Karpas-422 (cell line): ENCODE results near the gene PNPLA7. TPM values are rescaled to one million over a fixed set of nuclear protein-coding genes. Genes with fewer than 3 reads are reported as not detected.
"Not testable (repeated sequence)": the region's sequence is repeated elsewhere in the genome, so short reads cannot be mapped to it uniquely, and the experiment has no call there.

Experiments
- DNase-seq: peaks from one replicate; pipeline ENCODE4 v3.0.0-alpha.2; 2015
- H2AFZ ChIP-seq: fragments of 200-600 bp; sonication (generic); 2 replicates; pipeline ENCODE4 v1.6.1; 2014; ENCODE audit warnings: antibody characterized with exemption, low read length, mixed read lengths
- H3K27ac ChIP-seq: fragments of 200-600 bp; sonication (generic); 2 replicates; pipeline ENCODE4 v1.5.1; 2014; ENCODE audit warnings: mild to moderate bottlenecking, low read length, moderate library complexity
- H3K27me3 ChIP-seq: fragments of 200-600 bp; sonication (generic); 2 replicates; pipeline ENCODE4 v1.6.1; 2014; ENCODE audit warnings: low read length, mixed read lengths
- H3K36me3 ChIP-seq: fragments of 200-600 bp; sonication (generic); 2 replicates; pipeline ENCODE4 v1.6.1; 2014; ENCODE audit warnings: low read length, mixed read lengths; ENCODE audit not compliant: insufficient read depth
- H3K4me1 ChIP-seq: fragments of 200-600 bp; sonication (generic); 2 replicates; pipeline ENCODE4 v1.6.1; 2014; ENCODE audit warnings: mild to moderate bottlenecking, low read length, mixed read lengths
- H3K4me2 ChIP-seq: fragments of 200-600 bp; sonication (generic); 2 replicates; pipeline ENCODE4 v1.6.1; 2014; ENCODE audit warnings: low read length, low read depth, mild to moderate bottlenecking; ENCODE audit not compliant: poor library complexity, severe bottlenecking
- H3K4me3 ChIP-seq: fragments of 200-600 bp; sonication (generic); 2 replicates; pipeline ENCODE4 v1.5.1; 2014; ENCODE audit warnings: mild to moderate bottlenecking, antibody characterized with exemption, low read length, mixed read lengths
- H3K79me2 ChIP-seq: fragments of 200-600 bp; sonication (generic); 2 replicates; pipeline ENCODE4 v1.6.1; 2014; ENCODE audit warnings: mild to moderate bottlenecking, low read length, mixed read lengths
- H3K9ac ChIP-seq: fragments of 200-600 bp; sonication (generic); 2 replicates; pipeline ENCODE4 v1.6.0; 2014; ENCODE audit warnings: low read length
- H3K9me2 ChIP-seq: fragments of 200-600 bp; sonication (generic), shearing (Covaris generic); replicated peaks from 2 replicates; pipeline ENCODE4 v1.6.0; 2014; ENCODE audit warnings: mild to moderate bottlenecking, low read length, moderate library complexity; ENCODE audit not compliant: insufficient read depth
- H3K9me3 ChIP-seq: fragments of 300-700, 200-600 bp; sonication (generic); 2 replicates; pipeline ENCODE4 v1.6.1; 2014; ENCODE audit warnings: low read length, mixed read lengths
- H4K20me1 ChIP-seq: fragments of 200-600 bp; sonication (generic); 2 replicates; pipeline ENCODE4 v1.6.1; 2014; ENCODE audit warnings: mild to moderate bottlenecking, antibody characterized with exemption, low read length, low read depth; ENCODE audit not compliant: insufficient read depth
- total RNA-seq: library from RNA; depleted of rRNA; stranded (reverse); fragments of >200 nt; shearing (Covaris generic); gene quantifications from 2 replicates; pipeline ENCODE4 v1.2.3, GENCODE V29; 2014; ENCODE audit warnings: low replicate concordance; rRNA removed

PNPLA7 gene
- 1.8 and 3.3 TPM in 2 replicates for total RNA-seq

DNA sequence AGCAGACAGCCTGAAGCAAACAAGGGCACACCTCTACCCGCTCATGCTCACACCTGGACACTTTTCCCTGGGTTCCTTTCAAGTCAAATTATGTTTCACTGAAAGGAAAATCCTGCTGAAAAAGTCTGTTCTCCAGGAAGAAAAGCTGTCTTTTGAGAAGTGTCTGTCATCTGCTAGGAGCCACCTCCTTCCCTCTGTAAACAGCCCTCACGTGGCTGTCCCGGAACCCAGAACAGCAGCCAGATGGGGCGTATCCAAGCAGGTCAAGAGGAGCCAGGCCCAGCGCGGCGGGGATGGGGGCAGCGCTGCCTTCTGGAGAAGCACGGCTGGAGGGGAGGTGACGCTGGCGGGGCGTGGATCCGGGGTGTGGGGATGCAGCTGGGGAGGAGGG is at the start of gene PNPLA7:
Gene PNPLA7 (minus strand): TSS at position 172 of the 391 bp plus-strand sequence. CDS start 205 bp downstream, outside the sequence.
- Histone ChIP-seq H3K27ac (no peak within 1 kb of the TSS), H3K36me3 (no peaks in the 10 kb centered on the region), H4K20me1 (no peaks in the 10 kb centered on the region), H3K9me3 (no peaks in the 10 kb centered on the region), H2AFZ (0 out of 2 replicates have a peak within 1 kb of the TSS, but pooled peaks have one; percentile 56), H3K79me2 (peaks cover 10% of the 10 kb centered on the region), H3K9ac (peak within 1 kb of the TSS; percentile 79), H3K27me3 (no peaks in the 10 kb centered on the region), H3K4me3 (peak within 1 kb of the TSS; percentile 73), H3K4me1 (peaks cover 11% of the 10 kb centered on the region), H3K4me2 (peak within 1 kb of the TSS; percentile 92), H3K9me2 (no peaks in the 10 kb centered on the region)
- DNase-seq = no peak

DNA sequence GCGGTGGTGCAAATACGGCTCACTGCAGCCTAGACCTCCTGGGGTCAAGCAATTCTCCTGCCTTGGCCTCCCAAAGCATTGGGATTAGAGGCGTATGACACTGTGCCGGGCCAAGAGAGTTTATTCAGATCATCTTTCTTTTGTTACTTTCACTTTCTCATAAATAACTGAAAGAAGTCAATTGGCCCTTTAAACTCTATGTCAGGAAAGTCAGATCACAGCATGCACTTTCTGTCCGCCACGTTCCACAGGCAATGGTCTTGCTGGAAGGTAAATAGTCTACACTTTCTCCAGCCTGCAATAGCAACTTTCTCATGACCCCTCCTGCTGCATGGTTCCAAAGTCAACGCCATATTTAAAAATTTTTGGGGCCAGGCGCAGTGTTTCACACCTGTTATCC is 48.7 kb upstream of the PNPLA7 start:
- no peak overlapping the region for H3K27ac ChIP-seq
- no peak overlapping the region for H3K4me3 ChIP-seq
- H3K9me2 ChIP-seq = no peaks in the 10 kb centered on the region
- H3K27me3 ChIP-seq = no peaks in the 10 kb centered on the region
- no peak overlapping the region for H2AFZ ChIP-seq
- no peaks in the 10 kb centered on the region for H3K79me2 ChIP-seq
- H3K4me2 ChIP-seq = no peak overlapping the region
- H4K20me1 ChIP-seq = no peaks in the 10 kb centered on the region
- DNase-seq = no peak
- no peaks in the 10 kb centered on the region for H3K36me3 ChIP-seq
- no peaks in the 10 kb centered on the region for H3K9me3 ChIP-seq
- no peak overlapping the region for H3K9ac ChIP-seq
- H3K4me1 ChIP-seq = peaks cover 10% of the 10 kb centered on the region

DNA sequence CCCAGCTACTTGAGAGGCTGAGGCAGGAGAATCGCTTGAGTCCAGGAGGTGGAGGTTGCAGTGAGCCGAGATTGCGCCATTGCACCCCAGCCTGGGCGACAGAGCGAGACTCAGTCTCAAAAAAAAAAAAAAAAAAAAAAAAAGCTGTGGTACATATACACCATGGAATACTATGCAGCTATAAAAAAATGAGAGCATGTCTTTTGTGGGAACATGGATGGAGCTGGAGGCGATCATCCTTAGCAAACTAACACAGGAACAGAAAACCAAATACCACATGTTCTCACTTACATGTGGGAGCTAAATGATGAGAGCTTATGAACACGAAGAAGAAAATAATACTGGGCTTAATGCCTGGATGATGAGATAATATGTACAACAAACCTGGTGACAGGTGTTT is 46.4 kb upstream of the PNPLA7 start:
- H3K4me1 ChIP-seq, H2AFZ ChIP-seq, H4K20me1 ChIP-seq, H3K4me2 ChIP-seq, H3K9me3 ChIP-seq, H3K9ac ChIP-seq, DNase-seq, H3K9me2 ChIP-seq, H3K79me2 ChIP-seq, H3K36me3 ChIP-seq, H3K27me3 ChIP-seq, H3K4me3 ChIP-seq, H3K27ac ChIP-seq: not testable (repeated sequence)

DNA sequence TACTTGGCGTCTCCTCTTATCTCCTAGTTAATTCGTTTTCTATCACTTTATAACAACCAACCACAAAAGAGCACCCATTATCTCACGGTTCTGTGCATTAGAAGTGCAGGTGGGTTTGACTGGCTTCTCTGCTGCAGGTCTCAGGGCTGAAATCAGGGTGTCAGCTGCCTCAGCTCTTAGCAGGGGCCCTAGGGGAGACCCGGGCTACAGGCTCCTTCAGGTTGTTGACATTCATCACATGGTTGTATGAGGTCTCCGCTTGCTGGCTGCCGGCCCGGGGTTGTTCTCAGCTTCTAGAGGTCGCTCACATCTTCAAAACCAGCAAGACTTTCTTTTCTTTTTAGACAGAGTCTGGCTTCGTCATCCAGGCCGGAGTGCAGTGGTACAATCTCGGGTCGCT is 43.0 kb upstream of the PNPLA7 start:
- H3K9me2 ChIP-seq = no peaks in the 10 kb centered on the region

DNA sequence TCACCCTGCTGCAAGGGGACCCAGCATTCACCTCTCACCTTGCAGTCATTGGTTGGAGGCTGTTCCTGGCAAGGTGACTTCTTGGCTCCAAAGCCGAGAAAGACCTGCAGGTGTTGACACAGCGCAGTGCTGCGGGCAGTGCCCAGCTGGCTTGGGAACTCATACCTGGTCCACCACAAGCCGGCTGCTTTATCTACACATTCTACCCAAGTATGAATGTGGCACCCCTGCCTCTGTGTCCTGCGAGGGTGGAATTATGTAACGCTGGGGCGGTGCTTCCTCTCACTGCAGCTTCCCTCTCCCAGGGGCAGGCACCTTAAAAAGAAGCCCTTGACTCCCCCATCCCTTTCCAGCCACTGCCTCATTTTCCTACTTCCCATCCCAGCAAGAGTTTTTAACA is 42.6 kb upstream of the PNPLA7 start:
- Histone ChIP-seq H2AFZ (no peak overlapping the region), H3K4me2 (no peak overlapping the region), H4K20me1 (peaks cover 12% of the 10 kb centered on the region), H3K27me3 (no peaks in the 10 kb centered on the region), H3K79me2 (peaks cover 21% of the 10 kb centered on the region), H3K27ac (no peak overlapping the region), H3K9me3 (no peaks in the 10 kb centered on the region), H3K4me1 (peaks cover 16% of the 10 kb centered on the region), H3K36me3 (peaks cover 12% of the 10 kb centered on the region; the same call in 1 of the 2 replicates), H3K9ac (no peak overlapping the region), H3K9me2 (no peaks in the 10 kb centered on the region), H3K4me3 (no peak overlapping the region)
- DNase-seq = no peak

More for the DNA sequence above, 43.0 kb upstream of the PNPLA7 start:
- Histone ChIP-seq H3K36me3 (peaks cover 8% of the 10 kb centered on the region; the same call in 1 of the 2 replicates), H4K20me1 (peaks cover 12% of the 10 kb centered on the region), H3K79me2 (peaks cover 17% of the 10 kb centered on the region), H3K9me3 (no peaks in the 10 kb centered on the region), H3K4me1 (peaks cover 16% of the 10 kb centered on the region), H3K4me3 (no peak overlapping the region), H3K27me3 (no peaks in the 10 kb centered on the region), H2AFZ (no peak overlapping the region), H3K27ac (no peak overlapping the region), H3K9ac (no peak overlapping the region), H3K4me2 (no peak overlapping the region)
- no peak for DNase-seq

DNA sequence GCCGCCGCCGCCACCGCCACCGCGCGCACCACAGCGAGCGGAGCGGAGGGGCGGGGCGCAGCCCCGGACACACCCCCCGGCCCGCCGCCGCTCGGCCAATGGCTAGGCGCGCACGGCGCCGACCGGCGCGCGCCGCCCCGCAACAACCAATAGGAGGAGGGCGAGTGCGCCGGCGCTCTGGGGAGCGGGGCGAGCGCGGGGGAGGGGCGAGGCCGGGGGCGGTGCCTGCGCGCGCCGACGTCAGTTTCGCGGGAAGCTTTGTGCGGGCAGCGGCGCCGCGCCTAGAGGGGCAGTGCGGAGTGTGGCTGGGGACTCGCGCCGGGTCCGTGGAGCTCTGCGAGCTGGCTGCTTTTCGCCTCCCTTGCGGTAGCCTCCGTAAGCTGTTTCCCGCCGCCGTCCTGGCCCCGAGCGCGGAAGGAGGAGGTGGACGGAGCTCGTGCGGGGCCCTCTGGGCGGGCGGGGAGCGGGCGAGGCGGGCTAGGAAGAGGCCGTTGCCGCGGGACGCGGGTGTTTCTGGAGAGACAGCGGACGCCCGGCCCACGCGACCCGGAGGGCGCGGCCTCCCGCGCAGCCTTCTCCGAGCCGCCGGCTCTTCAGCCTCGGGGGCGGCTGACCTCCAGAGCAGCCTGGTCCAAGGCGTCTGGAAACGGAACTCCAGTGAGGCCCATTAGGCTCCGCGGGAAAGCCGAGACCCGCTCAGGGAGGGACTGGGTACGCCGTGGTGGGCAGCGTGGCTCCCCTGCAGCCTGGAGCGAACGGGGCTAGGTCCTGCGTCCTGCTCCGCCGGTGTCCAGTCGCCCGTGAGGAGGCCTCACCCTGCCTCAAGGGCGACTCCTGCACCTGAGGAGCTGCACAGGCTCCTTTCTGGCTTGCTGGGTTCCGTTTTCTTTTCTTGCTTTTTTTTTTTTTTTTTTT is 40.5 kb upstream of the PNPLA7 start, which contains the start of gene ZMYND19:
Gene ZMYND19 (minus strand): TSS at position 44 of the 915 bp plus-strand sequence. CDS start 249 bp downstream, outside the sequence.
- H3K27me3 ChIP-seq = no peaks in the 10 kb centered on the region
- no peaks in the 10 kb centered on the region for H3K9me2 ChIP-seq
- peak within 1 kb of the TSS; percentile 49; the same call in 1 of the 2 replicates for H3K27ac ChIP-seq
- peak; percentile 96 for DNase-seq
- no peaks in the 10 kb centered on the region for H3K9me3 ChIP-seq
- H3K4me1 ChIP-seq = peaks cover 16% of the 10 kb centered on the region
- H3K36me3 ChIP-seq = peaks cover 18% of the 10 kb centered on the region; the same call in 1 of the 2 replicates
- peak within 1 kb of the TSS; percentile 95 for H3K4me2 ChIP-seq
- peak within 1 kb of the TSS; percentile 86; the same call in 1 of the 2 replicates for H2AFZ ChIP-seq
- H4K20me1 ChIP-seq = peaks cover 12% of the 10 kb centered on the region
- H3K4me3 ChIP-seq = peak within 1 kb of the TSS; percentile 97
- H3K9ac ChIP-seq = peak within 1 kb of the TSS; percentile 98
- H3K79me2 ChIP-seq = peaks cover 32% of the 10 kb centered on the region

DNA sequence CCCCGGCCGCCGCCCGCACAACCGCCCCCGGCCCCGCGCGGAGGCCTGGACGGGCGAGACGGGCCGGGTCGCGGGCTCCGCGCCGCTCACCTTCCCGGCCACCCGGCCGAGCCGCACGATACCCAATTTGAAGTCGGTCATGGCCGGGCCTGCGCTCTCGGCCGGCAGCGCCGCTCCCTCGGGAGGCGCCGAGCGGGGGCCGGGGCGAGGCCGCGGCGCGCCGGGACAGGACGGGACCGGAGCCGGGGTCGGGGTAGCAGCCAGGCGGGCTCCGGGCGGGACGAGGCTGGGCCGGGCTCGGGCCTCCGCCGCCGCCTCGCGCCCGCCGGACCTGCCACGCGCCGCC is 39.9 kb upstream of the PNPLA7 start:
- Histone ChIP-seq H3K4me3 (peak overlapping the region; percentile 97; the same call in 1 of the 2 replicates), H4K20me1 (peaks cover 12% of the 10 kb centered on the region), H3K27ac (no peak overlapping the region), H3K36me3 (peaks cover 18% of the 10 kb centered on the region; the same call in 1 of the 2 replicates), H3K9me3 (no peaks in the 10 kb centered on the region), H2AFZ (no peak overlapping the region), H3K79me2 (peaks cover 32% of the 10 kb centered on the region), H3K4me1 (peaks cover 16% of the 10 kb centered on the region), H3K27me3 (no peaks in the 10 kb centered on the region), H3K4me2 (peak overlapping the region; percentile 93), H3K9ac (peak overlapping the region; percentile 98), H3K9me2 (no peaks in the 10 kb centered on the region)
- no peak for DNase-seq

DNA sequence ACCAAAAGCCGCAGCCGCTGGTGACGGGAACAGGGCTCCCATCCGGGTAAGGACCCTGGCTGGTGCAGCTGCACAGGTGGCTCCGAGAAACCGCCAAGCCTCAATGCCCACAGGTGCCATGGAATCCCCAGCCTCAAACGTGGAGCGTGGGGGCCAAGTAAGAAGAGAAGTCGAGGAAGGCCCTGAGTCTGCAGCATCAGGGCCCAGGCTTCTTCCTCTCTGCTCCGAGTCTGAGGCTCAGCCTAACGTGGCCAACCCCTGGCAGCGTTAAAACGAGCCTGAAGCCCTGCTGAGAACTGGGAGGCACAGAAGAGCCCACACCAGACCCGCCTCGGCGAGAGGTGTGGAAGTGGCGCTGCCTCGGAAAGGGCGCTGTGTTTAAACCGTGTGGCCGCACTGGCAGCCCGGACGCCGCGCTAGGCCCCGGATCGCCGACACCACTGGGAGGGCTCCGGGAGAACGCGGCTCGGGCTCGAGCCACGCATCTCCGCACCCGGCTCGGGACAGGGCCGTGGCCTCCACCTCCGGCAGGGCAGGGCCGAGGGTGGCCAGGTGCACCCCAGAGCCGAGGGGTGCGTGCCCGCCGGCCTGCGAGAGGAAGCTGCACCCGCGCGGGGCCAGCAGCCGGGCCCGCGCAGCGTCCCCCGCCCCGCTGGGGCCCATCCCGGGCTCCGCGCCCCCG is 39.4 kb upstream of the PNPLA7 start:
- Histone ChIP-seq H3K9me2 (no peaks in the 10 kb centered on the region), H3K36me3 (peaks cover 19% of the 10 kb centered on the region; the same call in 1 of the 2 replicates), H4K20me1 (peaks cover 17% of the 10 kb centered on the region), H3K4me3 (peak overlapping the region; percentile 97), H3K9me3 (no peaks in the 10 kb centered on the region), H3K27ac (peak overlapping the region; percentile 49; the same call in 1 of the 2 replicates), H3K27me3 (no peaks in the 10 kb centered on the region), H3K4me2 (peak overlapping the region; percentile 93), H3K9ac (peak overlapping the region; percentile 98), H2AFZ (no peak overlapping the region), H3K4me1 (peaks cover 16% of the 10 kb centered on the region), H3K79me2 (peaks cover 32% of the 10 kb centered on the region)
- peak; percentile 73 for DNase-seq
